HG02678 (cell line): ENCODE measurements around the gene ZNF165.
"Not testable (repeated sequence)": the region's sequence is repeated elsewhere in the genome, so short reads cannot be mapped to it uniquely, and the experiment has no call there.

ENCODE experiments used
- ATAC-seq: cut with Tn5 transposase; IDR thresholded peaks from one replicate; pipeline ENCODE4 v1.9.1; 2021; ENCODE audit warnings: mild to moderate bottlenecking, moderate library complexity; ENCODE audit not compliant: unreplicated experiment

ZNF165 gene

GRCh38 chr6:28080381-28080630 is at the start of gene ZNF165:
TSS of gene ZNF165 (plus strand) at chr6:28080568. CDS start at chr6:28085481, 4,913 bp downstream.
- ATAC-seq = not testable (repeated sequence)

- ATAC-seq = no peak
Observed at GRCh38 chr6:28053584-28053983, 26.8 kb upstream of the ZNF165 start.

GRCh38 chr6:28060405-28060804 is 20.0 kb upstream of the ZNF165 start:
- ATAC-seq = no peak

- ATAC-seq = no peak
Observed at GRCh38 chr6:28064272-28064671, 16.1 kb upstream of the ZNF165 start.

GRCh38 chr6:28068067-28068466 is 12.3 kb upstream of the ZNF165 start:
- no peak for ATAC-seq

GRCh38 chr6:28070968-28071367 is 9.4 kb upstream of the ZNF165 start:
- not testable (repeated sequence) for ATAC-seq

- no peak for ATAC-seq
Observed at GRCh38 chr6:28078050-28078449, 2.3 kb upstream of the ZNF165 start.

- no peak for ATAC-seq
Observed at GRCh38 chr6:28078836-28079235, 1.5 kb upstream of the ZNF165 start.

- ATAC-seq = peak; percentile 80
Observed at GRCh38 chr6:28080631-28081485, 490 bp downstream of the ZNF165 start.

- peak; percentile 51 for ATAC-seq
Observed at GRCh38 chr6:28081486-28081751, 1.1 kb downstream of the ZNF165 start.

- ATAC-seq = no peak
Observed at GRCh38 chr6:28082939-28083338, 2.6 kb downstream of the ZNF165 start.

GRCh38 chr6:28089054-28089453 is 8.7 kb downstream of the ZNF165 start:
- ATAC-seq = no peak

- no peak for ATAC-seq
Observed at GRCh38 chr6:28090917-28091586, 10.7 kb downstream of the ZNF165 start.

GRCh38 chr6:28102222-28102621 is 21.9 kb downstream of the ZNF165 start:
- ATAC-seq = not testable (repeated sequence)

- ATAC-seq = not testable (repeated sequence)
Observed at GRCh38 chr6:28102699-28103098, 22.3 kb downstream of the ZNF165 start.

- peak; percentile 98 for ATAC-seq
Observed at GRCh38 chr6:28104392-28105244, 24.2 kb downstream of the ZNF165 start.

GRCh38 chr6:28105245-28105639 is 24.9 kb downstream of the ZNF165 start:
- peak; percentile 16 for ATAC-seq

GRCh38 chr6:28107506-28107905 is 27.1 kb downstream of the ZNF165 start:
- ATAC-seq = no peak

- no peak for ATAC-seq
Observed at GRCh38 chr6:28111964-28112363, 31.6 kb downstream of the ZNF165 start.

- no peak for ATAC-seq
Observed at GRCh38 chr6:28115799-28116198, 35.4 kb downstream of the ZNF165 start.

- ATAC-seq = no peak
Observed at GRCh38 chr6:28117386-28118050, 37.1 kb downstream of the ZNF165 start.
